ENCODE data around the gene PARVG. TPM values are rescaled to one million over a fixed set of nuclear protein-coding genes. Genes with fewer than 3 reads are reported as not detected.

PARVG gene
- total and polyA plus RNA-seq, 9 donors = 2.9 to 14.1 (median 4.1) TPM

DNA sequence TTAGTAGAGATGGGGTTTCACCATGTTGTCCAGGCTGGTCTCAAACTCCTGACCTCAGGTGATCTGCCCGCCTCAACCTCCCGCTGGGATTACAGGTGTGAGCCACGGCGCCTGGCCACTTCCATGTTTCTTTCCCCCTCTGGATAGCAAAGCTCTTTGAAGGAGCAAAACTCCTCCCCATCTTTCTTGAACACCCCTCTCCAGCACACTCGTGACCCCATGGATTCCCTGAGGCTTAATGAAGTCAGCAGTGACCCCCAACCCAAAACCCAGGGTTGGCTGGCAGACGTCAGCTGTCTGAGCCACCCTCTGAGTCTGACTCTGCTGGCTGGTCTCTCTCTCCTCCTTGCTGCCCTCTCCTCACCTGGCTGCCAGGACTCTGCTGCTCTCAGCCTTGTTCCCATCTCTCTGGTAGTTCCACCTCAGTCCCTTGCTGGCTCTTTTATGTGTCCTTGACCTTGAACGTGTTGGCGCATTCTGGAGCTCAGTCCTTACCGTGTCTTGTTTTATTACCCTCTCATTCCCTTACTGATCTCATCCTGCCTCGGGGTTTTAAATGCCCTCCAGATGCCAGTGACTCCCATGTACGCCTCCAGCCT lies 44.5 kb downstream of the PARVG start:
- Histone ChIP-seq H3K4me3 (no peak overlapping the region), H3K4me1 (ENCODE audit: insufficient read depth) (no peaks in the 10 kb centered on the region), H3K36me3 (no peaks in the 10 kb centered on the region), H3K27me3 (no peaks in the 10 kb centered on the region), H3K9me3 (peaks cover 0 to 9% of the 10 kb centered on the region in 2 donors), H3K27ac (no peak overlapping the region)
- TF ChIP-seq EP300 (IDR thresholded peaks at IDR 0.05) (no peak), POLR2A (IDR thresholded peaks at IDR 0.05) (no peak)
- TF ChIP-seq, protein P1, sequence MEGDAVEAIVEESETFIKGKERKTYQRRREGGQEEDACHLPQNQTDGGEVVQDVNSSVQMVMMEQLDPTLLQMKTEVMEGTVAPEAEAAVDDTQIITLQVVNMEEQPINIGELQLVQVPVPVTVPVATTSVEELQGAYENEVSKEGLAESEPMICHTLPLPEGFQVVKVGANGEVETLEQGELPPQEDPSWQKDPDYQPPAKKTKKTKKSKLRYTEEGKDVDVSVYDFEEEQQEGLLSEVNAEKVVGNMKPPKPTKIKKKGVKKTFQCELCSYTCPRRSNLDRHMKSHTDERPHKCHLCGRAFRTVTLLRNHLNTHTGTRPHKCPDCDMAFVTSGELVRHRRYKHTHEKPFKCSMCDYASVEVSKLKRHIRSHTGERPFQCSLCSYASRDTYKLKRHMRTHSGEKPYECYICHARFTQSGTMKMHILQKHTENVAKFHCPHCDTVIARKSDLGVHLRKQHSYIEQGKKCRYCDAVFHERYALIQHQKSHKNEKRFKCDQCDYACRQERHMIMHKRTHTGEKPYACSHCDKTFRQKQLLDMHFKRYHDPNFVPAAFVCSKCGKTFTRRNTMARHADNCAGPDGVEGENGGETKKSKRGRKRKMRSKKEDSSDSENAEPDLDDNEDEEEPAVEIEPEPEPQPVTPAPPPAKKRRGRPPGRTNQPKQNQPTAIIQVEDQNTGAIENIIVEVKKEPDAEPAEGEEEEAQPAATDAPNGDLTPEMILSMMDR (IDR thresholded peaks at IDR 0.05) = no peak
- DNase-seq = no peak
- intact Hi-C loops (cut with DNase I) = no loop called here
- WGBS, 3 donors = 38 to 48% (median 46%) methylated on average over 11 of the region's 11 CpGs

DNA sequence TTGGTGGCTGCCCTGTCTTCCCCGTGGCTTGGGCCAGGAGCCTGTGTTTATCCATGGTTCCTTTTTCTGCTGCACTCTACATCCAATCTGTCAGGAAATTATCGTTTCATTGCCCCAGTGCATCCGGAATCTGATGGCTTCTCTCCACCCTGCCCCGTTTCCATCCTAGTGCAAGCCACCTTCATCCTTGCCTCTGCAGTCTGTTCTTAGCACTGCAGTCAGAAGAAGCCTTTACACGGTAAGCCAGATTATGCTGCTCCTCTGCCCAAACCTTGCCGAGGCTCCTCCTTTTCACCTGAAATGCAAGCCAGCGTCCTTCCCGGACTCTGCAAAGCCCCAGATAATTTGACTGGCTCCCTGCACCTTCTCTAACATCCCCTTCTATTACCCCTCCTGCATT lies 45.1 kb downstream of the PARVG start:
- Histone ChIP-seq H3K4me3 (no peak overlapping the region), H3K27ac (no peak overlapping the region), H3K27me3 (no peaks in the 10 kb centered on the region), H3K4me1 (ENCODE audit: insufficient read depth) (no peaks in the 10 kb centered on the region), H3K9me3 (peaks cover 0 to 9% of the 10 kb centered on the region in 2 donors), H3K36me3 (no peaks in the 10 kb centered on the region)
- TF ChIP-seq, protein P1 (IDR thresholded peaks at IDR 0.05) = no peak
- no peak for TF ChIP-seq EP300 (IDR thresholded peaks at IDR 0.05)
- no peak for TF ChIP-seq POLR2A (IDR thresholded peaks at IDR 0.05)
- DNase-seq = no peak
- 51 to 71% (median 62%) methylated on average over 8 of the region's 8 CpGs for WGBS, 3 donors
- intact Hi-C loops (cut with DNase I) = no loop called here

DNA sequence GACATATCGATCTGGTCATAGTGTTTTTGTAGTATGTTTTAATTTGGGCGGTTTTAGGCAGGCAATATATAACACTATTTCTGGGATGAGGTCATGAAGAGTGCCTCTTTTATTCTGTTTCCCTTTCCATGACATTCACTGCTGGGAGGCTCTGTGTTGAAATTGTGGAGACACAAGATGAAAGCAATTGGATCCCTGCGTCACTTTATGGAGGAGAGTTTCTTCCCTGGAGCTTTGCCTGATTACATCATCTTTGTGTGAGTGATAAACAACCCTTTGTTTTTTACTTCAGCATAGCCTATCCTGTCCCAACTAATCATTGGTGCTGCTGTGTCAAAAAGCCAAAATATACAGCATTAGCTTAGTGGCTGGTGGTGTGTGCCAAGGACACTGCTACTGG lies 48.6 kb downstream of the PARVG start:
- Histone ChIP-seq H3K27ac (no peak overlapping the region), H3K4me3 (no peak overlapping the region), H3K27me3 (no peaks in the 10 kb centered on the region), H3K9me3 (peaks cover 0 to 6% of the 10 kb centered on the region in 2 donors), H3K4me1 (ENCODE audit: insufficient read depth) (no peaks in the 10 kb centered on the region), H3K36me3 (no peaks in the 10 kb centered on the region)
- intact Hi-C loops (cut with DNase I) = no loop called here
- WGBS, 3 donors = 82 to 89% (median 85%) methylated on average over 3 of the region's 3 CpGs
- TF ChIP-seq EP300 (IDR thresholded peaks at IDR 0.05) (no peak), POLR2A (IDR thresholded peaks at IDR 0.05) (no peak)
- TF ChIP-seq, protein P1 (IDR thresholded peaks at IDR 0.05) = no peak
- no peak for DNase-seq

DNA sequence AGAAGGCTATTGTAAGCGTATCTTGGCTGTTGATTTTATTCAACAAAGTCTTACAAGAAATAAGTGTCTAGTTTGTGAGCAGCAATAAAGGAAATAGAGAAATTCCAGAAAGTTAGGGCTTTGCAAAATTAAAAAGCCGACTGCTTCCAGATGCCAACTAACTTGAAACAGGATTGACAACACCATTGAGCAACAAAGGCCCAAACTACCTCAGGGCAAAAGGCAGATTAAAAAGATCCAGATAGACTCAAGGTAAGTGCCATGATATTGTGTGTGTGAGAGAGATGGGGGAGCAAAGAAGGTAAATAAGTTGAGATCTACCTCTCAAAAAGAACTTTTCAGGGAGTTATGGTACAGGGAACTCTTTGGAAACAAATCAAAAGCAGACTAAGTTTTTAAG lies 49.1 kb downstream of the PARVG start:
- no peaks in the 10 kb centered on the region for H3K4me1 ChIP-seq (ENCODE audit: insufficient read depth)
- 78 to 90% (median 86%) methylated on average over 2 of the region's 2 CpGs for WGBS, 3 donors
- H3K27me3 ChIP-seq = no peaks in the 10 kb centered on the region
- H3K27ac ChIP-seq = no peak overlapping the region
- DNase-seq = no peak
- intact Hi-C loops (cut with DNase I) = no loop called here
- TF ChIP-seq EP300 (IDR thresholded peaks at IDR 0.05) = no peak
- no peak for TF ChIP-seq POLR2A (IDR thresholded peaks at IDR 0.05)
- TF ChIP-seq, protein P1 (IDR thresholded peaks at IDR 0.05) = no peak
- peaks cover 0 to 6% of the 10 kb centered on the region in 2 donors for H3K9me3 ChIP-seq
- no peak overlapping the region for H3K4me3 ChIP-seq
- H3K36me3 ChIP-seq = no peaks in the 10 kb centered on the region
